Heart left ventricle (tissue), 13 donors: ENCODE results near the gene XRCC6.

ENCODE experiments used
- CTCF ChIP-seq, 12 donors: fragments of 200-600 bp; sonication (generic) in 4 of 12; IDR thresholded peaks; one replicate each; pipeline versions ENCODE4 v1.5.0 to v1.8.0; 2018 to 2022; ENCODE audit warnings: antibody characterized with exemption in 12 of 12, mild to moderate bottlenecking in 5 of 12
- POLR2A ChIP-seq, 2 donors: fragments of 450-650 bp; IDR thresholded peaks; one replicate each; pipeline ENCODE4 v1.6.1; 2017; ENCODE audit warnings: antibody characterized with exemption in 2 of 2, mild to moderate bottlenecking in 2 of 2, moderate library complexity in 2 of 2
- donor health status: ischemic (EF 13 %, LVEDD 7.1; RV severe dilation, severe dysfunction).
- donor health status: DM: no; HTN: yes; CAD: no.
- donor health status: DM: no; HTN: no; CAD: no.
- donor health status: ischemic (EF 25% LVEDD 6.9; RV normal size, moderate dysfunction).
- donor health status: ischemic (EF 25% LVEDD 5.7; RV mildly dilated, moderate dysfunction).
- donor health status: ischemic (EF 35%, LVEDD 5.7; RV mildly dilated, moderate dysfunction).
- donor health status: nonischemic (EF 11% LVEDD 7.7; RV severe dilation, severe dysfunction).
- donor health status: DM: yes; HTN: yes; CAD: no.
- donor health status: PGD.
- donor health status: ischemic (EF 29% LVEDD 5.4; RV normal size, mild dysfunction).
- donor health status: nonischemic (EF 23%, LVEDD 6.1; RV moderate dilation, normal function).

DNA sequence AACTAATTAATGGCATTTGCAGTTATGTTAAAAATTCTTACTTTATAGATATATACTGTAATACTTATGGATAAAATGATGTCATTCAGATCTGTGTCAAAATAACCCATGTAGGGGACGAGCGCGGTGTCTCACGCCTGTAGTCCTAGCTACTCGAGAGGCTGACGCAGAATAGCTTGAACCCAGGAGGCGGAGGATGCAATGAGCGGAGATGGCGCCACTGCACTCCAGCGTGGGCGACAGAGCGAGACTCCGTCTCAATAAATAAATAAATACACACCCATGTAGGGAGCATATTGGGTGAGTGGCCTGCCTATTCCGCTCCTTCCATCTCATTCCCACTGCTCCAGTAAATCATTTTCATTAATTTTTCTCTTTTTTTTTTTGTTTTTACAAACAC, 60.5 kb downstream of the XRCC6 start:
- TF ChIP-seq CTCF (IDR thresholded peaks at IDR 0.05) (no peak), POLR2A (IDR thresholded peaks at IDR 0.05) (no peak)
